GM18511 (cell line): ENCODE measurements around the gene CST11.

Source experiments
- ATAC-seq: cut with Tn5 transposase; IDR thresholded peaks from one replicate; pipeline ENCODE4 v1.9.1; 2021; ENCODE audit warnings: mild to moderate bottlenecking, moderate library complexity; ENCODE audit not compliant: unreplicated experiment

The CST11 gene

GRCh38 chr20:23454816-23455215, 2.1 kb upstream of the CST11 start:
- no peak for ATAC-seq

DNA sequence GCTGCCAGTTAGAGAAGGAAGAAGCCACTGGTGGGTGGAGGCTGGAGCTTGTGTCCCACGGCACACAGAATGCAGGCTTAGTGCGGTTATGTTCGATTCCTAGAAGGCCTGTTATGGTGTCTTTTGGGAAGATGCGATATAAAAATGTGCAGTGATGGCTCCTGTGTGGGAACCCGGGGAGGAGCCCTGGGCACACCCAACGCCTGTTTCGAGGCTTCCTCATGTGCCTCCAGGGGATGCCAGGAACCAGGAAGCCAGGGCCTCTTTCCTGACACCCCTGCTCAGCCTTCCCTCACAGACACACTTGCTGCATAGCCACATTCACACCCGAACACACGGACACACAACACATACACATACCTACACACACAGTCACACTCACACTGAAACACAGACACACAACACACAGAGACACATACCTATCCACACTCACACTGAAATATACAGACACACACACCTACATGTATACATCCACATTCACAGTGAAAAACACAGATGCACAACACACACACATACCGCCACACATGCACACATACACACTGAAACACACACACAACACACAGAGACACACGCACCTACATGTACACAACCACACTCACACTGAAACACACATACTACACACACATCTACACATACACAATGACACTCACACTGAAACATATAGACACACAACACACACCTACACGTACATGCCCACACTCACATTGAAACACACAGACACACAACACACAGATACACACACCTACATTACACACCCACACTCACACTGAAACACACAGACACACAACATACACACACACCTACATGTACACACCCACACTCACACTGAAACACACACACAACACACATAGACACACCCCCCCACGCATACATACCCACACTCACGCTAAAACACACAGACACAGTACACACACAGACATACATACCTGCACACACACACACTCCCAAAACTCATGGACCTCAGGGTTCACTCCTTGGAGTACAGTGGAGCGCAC, 1.2 kb upstream of the CST11 start:
- no peak for ATAC-seq

DNA sequence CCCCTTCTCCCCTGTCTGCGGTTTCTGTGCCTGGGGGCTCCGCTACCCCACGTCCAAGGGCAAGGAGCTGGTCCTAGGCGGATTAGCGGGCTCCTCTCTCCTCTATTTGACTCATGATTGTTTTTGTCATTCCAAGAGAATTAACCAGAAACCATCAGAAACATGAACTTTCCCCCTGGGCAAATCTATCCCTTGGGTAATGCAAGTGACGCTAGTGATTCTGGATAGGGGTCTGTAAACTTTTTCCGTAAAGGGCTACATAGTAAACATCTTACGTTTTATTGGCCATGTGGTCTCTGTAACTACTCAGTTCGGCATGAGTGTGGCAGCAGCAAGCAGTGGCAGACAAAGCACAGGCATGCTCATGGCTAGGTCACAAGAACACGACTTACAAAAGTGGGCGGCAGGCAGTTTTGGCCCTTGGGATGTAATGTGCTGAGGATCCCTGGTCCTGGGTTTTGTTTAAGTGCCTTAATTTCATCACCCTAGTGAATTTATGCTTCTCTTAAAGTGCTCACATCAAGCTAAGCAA, 654 bp downstream of the CST11 start:
- ATAC-seq, result no peak

GRCh38 chr20:23450877-23451276, 1.8 kb downstream of the CST11 start:
- ATAC-seq, result no peak

DNA sequence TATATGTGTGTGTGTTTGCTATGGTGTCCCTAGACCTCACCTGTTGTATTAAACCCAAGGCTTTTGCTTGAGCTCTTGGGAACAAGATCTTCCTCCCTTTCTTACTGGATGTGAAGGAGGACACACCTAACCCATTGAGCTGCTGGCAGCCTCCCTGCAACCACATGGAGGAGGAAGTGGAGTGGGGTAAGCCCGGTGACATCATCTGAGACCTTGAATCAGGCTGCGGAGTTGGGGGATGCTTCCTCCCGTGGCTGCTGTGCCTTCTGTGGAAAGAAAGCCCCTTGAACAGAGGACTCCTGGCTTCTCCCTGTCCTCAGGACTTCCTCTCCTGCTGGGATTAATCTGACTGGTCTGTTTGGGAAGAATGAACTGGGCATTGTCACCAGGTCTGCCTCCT, 3.3 kb downstream of the CST11 start:
- ATAC-seq, result no peak

DNA sequence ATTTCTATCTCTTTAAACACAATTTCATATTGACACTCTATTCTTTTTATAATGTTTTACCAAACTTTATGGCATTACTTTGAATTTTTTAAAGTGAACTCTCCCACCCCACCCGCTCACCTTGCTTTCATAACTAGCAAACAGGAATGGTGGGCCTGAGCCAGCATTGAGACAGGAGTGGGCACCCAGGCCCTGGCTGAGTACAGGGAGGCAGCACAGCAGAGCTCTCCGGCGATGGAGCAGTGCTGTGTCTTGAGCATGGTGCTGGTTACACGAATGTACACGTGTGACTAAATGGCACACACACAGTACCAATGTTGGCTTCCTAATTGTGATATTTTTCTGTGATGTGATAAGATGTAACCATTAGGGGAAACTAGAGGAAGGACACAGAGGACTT, 4.5 kb downstream of the CST11 start:
- no peak for ATAC-seq

- no peak for ATAC-seq
Observed at GRCh38 chr20:23446505-23446904, 6.2 kb downstream of the CST11 start.

GRCh38 chr20:23445596-23446217, 7.0 kb downstream of the CST11 start:
- no peak for ATAC-seq

- no peak for ATAC-seq
Observed at GRCh38 chr20:23444859-23445258, 7.8 kb downstream of the CST11 start.

DNA sequence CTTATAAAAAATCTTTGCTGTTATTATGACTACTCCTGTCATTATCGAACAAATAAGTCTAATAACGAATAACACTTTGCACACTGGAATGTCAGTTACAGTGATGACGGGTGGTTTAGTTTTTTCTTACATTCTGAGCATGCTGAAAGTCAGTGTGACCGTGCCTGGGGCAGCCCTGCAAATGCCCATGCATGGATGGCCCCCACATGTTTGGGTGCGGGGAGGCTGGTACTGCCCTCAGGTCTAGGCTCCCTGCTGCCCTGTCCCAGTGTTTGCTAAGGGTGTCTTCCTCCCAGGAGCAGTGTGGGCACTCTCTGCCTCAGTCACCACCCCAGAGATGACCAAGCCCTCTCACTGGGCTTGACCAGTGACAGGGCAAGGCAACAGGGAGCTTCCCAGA, 10.2 kb downstream of the CST11 start:
- ATAC-seq, result no peak

GRCh38 chr20:23441850-23442313, 10.8 kb downstream of the CST11 start:
- peak; percentile 79 for ATAC-seq

GRCh38 chr20:23440004-23440403, 12.7 kb downstream of the CST11 start:
- no peak for ATAC-seq

GRCh38 chr20:23438661-23439060, 14.0 kb downstream of the CST11 start:
- no peak for ATAC-seq

DNA sequence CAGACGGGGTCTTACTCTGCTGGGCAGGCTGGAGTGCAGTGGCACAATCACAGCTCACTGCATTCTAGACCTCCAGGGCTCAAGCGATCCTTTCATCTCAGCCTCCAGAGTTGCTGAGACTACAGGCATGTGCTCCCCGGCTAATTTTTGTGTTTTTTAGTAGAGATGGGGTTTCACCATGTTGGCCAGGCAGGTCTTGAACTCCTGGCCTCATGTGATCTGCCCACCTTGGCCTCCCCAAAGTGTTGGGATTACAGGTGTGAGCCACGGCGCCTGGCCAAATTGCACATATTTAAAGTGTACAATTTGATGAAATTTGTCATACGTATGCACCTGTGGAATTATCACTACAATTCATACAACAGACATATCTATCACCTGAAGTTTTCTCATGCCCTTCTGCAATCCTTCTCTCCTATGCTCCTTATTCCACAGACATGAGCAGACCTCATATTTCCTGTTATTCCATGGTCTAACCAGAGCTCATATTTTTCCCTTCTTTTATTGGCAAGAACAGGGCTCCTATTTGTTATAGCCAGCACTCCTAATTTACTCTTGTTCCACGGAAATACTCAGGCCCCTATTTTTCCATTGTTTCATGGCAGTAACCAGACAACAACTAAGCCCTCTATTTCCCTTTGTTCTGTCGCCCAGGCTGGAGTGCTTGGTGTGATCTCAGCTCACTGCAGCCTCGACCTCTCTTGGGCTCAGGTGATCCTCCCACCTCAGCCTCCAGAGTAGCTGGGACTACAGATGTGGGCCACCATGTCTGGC, 15.4 kb downstream of the CST11 start:
- no peak for ATAC-seq

DNA sequence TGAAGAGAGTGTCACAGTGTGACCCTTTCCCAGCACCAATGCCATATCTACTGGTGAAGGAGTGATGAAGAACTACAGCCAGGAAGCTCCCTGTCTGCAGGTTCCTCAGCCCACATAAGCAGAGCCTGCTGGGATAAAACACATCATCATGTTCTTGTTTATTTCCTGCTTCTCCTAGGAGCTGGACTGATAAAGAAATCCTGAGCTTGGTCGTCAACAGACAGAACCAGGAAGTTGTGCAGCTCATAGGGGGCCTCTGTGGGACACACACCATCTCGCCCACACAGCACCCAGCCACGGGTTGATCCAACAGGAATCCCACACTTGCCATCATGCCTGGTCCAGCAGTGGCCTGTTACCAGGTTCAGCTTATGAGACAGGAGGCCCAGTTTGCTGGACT, 16.0 kb downstream of the CST11 start:
- no peak for ATAC-seq

DNA sequence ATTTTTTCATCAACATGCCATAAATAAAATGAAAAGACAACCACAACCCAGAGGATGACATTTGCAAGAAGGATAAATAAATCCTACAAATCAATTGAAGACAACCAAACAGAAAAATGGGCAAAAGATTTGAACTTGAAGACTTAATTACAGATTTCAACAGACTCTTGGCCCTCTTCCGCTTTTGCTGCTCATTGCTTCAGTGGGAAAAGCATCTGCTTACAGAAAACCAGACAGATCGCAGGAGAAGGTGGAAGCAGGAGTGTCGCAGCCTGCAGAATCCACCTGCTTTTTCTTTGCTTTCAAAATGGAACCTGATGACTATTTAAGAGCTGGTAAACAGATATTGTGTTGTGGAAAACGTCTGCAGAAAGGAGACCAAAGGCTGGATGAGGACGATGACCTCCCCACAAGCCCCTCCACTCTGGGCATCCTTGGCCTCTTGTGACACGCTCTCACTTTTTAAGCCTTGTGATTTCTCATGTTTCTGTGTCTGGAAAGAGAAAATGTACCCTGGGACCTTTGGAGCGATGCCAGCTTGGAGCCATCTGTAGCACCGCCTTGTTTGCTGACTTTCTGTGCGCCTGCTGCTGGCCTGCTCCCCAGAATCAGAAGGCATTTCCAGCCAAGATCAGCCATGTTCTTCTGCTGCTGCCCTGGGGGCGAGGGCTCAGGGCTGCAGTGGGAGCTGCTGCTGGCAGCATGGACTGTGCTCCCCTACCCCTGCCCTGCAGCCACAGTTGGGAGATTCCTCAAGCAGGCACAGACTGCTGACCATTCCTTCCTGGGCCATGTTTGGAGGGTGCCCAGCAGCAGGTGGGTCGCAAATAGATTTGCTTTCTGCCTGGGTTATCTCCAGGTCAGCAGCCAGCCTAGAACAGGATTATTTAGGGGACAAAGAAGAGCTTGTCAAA, 16.8 kb downstream of the CST11 start:
- no peak for ATAC-seq

DNA sequence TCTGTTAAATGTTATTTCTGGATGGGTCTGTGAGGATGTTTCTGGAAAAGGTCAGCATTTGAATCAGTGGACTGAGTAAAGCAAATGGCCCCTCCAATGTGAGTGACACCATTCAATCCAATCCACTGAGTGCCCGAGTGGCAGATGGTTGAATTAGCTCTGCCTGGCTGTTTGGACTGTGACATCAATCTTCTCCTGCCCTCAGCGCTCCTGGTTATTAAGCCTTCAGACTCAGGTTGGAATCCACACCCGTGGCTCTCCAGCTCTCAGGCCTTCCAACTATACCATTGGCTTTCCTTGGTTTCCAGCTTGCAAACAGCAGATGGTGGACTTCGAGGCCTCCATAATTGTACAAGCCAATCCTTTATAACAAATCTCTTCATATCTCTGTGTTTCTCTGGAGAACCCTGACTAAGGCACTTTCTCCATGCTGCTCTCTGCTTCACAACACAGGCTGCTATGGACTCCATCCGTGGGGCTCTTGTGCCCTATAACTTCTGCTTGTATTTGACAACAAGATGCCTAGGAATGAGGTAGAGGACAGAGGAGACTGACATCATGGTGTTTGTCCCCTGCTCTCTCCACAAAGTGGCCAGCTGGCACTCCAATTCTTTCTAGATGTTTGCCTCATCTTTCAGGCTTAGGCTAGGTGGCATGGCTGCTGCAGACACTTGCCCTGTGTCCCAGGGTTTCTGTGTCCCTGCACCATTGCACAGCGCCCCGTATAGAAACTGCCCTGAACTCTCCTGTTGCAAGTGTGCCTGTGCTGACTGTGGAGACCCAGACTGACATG, 18.0 kb downstream of the CST11 start:
- no peak for ATAC-seq

GRCh38 chr20:23433628-23434027, 19.0 kb downstream of the CST11 start:
- no peak for ATAC-seq

DNA sequence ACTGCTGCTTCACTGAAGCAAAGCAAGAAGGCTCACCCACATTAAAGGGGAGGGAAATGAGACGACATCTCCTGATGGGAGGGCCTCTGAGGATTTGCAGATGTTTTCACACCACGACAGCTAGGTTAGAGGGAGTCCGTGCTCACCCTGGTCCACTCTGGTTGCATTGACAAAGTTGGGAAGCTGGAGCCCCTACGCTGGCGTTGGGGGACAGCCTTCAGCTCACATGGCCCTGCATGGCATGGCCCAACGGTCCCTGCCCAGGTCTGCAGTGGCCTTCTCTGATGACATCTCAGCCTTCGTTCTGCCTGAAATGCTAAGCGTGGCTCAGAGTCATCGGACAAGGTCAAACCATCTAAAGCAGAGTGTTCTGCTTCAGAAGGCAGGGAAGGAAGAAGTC, 27.5 kb downstream of the CST11 start:
- no peak for ATAC-seq
